ENCODE data around the gene YJEFN3.

- TF ChIP-seq, protein P1, sequence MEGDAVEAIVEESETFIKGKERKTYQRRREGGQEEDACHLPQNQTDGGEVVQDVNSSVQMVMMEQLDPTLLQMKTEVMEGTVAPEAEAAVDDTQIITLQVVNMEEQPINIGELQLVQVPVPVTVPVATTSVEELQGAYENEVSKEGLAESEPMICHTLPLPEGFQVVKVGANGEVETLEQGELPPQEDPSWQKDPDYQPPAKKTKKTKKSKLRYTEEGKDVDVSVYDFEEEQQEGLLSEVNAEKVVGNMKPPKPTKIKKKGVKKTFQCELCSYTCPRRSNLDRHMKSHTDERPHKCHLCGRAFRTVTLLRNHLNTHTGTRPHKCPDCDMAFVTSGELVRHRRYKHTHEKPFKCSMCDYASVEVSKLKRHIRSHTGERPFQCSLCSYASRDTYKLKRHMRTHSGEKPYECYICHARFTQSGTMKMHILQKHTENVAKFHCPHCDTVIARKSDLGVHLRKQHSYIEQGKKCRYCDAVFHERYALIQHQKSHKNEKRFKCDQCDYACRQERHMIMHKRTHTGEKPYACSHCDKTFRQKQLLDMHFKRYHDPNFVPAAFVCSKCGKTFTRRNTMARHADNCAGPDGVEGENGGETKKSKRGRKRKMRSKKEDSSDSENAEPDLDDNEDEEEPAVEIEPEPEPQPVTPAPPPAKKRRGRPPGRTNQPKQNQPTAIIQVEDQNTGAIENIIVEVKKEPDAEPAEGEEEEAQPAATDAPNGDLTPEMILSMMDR (conservative IDR thresholded peaks at IDR 0.05): no peak
- TF ChIP-seq EZH2 (IDR thresholded peaks at IDR 0.05; ENCODE audit: low read depth): no peak
These were observed 20.5 kb upstream of the YJEFN3 start for GRCh38 chr19:19508217-19508616.

All from PC-9 (cell line).